HepG2 (cell line): ENCODE measurements around the gene CNIH3.

Experiments
- HIC2 ChIP-seq: sonication (generic); formaldehyde crosslinking; IDR thresholded peaks from 2 replicates; pipeline ENCODE4 v1.9.0; 2022; ENCODE audit warnings: low read depth, missing genetic modification reagents
- TF ChIP-seq, protein P1 (sequence below): IDR thresholded peaks from 2 replicates; pipeline ENCODE4 v1.6.1; 2012; ENCODE audit warnings: inconsistent platforms

GRCh38 chr1:224624432-224624831, 8.3 kb downstream of the CNIH3 start:
- TF ChIP-seq HIC2 (CRISPR knock-in tag): no peak
- TF ChIP-seq, protein P1, sequence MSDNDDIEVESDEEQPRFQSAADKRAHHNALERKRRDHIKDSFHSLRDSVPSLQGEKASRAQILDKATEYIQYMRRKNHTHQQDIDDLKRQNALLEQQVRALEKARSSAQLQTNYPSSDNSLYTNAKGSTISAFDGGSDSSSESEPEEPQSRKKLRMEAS: no peak
